GM12891 (cell line): ENCODE measurements around the gene FUT2.

ENCODE experiments used
- DNase-seq: peaks from one replicate; pipeline ENCODE4 v3.0.0; 2011; ENCODE audit warnings: low spot score; ENCODE audit not compliant: insufficient read length
- FAIRE-seq: peaks from 2 replicates; lab custom pipeline; 2011; peaks lifted over from hg19 to GRCh38; lab: Jason Lieb, UNC
- PAX5 ChIP-seq: IDR thresholded peaks from 2 replicates; pipeline ENCODE4 v1.6.1; 2011; ENCODE audit warnings: low read length, moderate library complexity, mild to moderate bottlenecking; ENCODE audit not compliant: insufficient read depth, severe bottlenecking
- POLR2A ChIP-seq: IDR thresholded peaks from 2 replicates; pipeline ENCODE4 v1.6.1; 2011; ENCODE audit warnings: low read depth, low read length, control low read depth
- POLR2AphosphoS5 ChIP-seq: IDR thresholded peaks from 2 replicates; pipeline ENCODE4 v1.6.1; 2011; ENCODE audit warnings: low read depth, low read length, control low read depth
- POU2F2 ChIP-seq: IDR thresholded peaks from 2 replicates; pipeline ENCODE4 v1.6.1; 2011; ENCODE audit warnings: low read depth, mild to moderate bottlenecking, control low read depth, low read length, moderate library complexity
- SPI1 ChIP-seq: IDR thresholded peaks from 2 replicates; pipeline ENCODE4 v1.6.1; 2011; ENCODE audit warnings: low read depth, low read length, control low read depth
- TAF1 ChIP-seq: IDR thresholded peaks from 2 replicates; pipeline ENCODE4 v1.6.1; 2011; ENCODE audit warnings: low read depth, low read length, control low read depth

The FUT2 gene

DNA sequence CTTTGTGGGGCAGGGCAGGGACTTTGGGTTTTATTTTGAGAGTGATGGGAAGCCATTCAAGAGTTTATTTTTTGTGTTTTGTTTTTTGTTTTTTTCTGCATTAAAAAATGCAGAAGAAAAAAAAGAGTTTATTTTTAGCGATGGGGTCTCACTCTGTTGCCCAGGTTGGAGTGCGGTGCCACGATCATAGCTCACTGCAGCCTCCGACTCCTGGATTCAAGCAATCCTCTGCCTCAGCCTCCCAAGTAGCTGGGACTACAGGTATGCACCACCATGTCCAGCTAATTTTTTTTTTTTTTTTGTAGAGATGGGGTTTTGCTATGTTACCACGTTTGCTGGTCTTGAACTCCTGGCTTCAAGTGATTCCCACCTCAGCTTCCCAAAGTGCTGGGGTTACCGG, 37.3 kb upstream of the FUT2 start:
- TF ChIP-seq POLR2A: no peak
- TF ChIP-seq POLR2AphosphoS5: no peak
- TF ChIP-seq POU2F2: no peak
- no peak for TF ChIP-seq PAX5
- TF ChIP-seq SPI1: no peak
- no peak for DNase-seq
- FAIRE-seq: no peak

DNA sequence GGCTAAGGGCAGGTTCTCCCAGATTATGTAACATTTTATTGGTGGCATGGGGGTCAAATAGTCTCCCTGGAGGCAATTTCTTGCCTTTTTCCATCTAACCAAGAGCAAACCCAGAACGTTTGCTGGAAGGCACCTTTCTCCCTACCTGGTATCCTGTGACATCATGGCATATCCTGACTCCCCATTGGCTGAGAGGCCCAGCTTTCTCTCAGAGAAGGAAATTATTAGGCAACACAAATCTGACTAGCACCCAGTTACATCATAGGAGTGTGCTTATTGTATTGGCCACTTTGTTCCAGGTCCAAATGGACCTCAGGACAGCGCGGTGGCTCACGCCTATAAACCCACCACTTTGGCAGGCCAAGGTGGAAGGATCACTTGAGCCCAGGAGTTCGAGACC, 36.0 kb upstream of the FUT2 start:
- no peak for DNase-seq
- TF ChIP-seq TAF1 (no peak), POLR2AphosphoS5 (no peak), PAX5 (no peak), POU2F2 (no peak)
- peak; percentile 82 for FAIRE-seq

DNA sequence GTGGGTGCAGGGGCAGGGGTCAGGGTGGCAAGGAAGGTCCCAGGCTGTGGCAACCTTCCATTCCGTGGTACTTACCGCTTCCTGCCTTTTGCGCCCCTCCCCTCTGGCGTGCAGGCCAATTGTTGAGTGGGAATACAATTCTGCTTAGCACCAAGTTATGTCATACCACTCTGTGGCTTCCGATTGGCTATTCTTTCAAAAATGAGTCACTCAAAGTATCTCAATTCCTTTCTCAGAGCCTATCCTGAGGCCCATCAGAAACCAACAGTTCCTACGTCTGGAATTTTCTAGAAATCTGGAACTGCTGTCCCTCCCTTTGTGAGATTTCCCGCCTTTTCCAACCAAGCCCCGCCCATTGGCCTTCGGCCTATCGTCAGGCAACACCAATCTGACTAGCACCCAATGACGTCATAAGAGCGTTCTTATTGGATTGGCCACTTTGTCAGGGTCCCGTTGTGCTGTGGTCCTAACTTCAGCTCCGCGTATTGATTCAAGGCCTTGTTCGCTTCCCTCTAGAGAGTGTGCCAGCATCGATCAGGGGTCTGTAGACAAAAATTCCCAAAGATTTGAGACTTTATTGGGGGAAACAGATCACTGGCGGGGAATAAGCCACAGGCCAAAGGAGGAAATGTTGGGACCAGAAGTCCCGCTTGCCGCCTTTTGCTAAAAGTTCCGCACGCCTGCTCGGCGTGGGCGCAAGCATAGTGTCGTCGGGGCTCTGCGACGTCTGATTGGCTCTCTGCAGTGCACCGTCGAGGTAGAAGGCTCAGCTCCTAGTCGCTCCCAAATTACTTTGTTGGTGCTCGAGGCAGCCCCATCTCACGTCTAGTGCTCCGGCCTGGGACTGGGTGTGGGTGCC, 34.7 kb upstream of the FUT2 start:
- peak; percentile 98 for DNase-seq
- FAIRE-seq: peak; percentile 99
- TF ChIP-seq TAF1 (no peak), PAX5 (no peak), SPI1 (no peak), POU2F2 (no peak), POLR2A (no peak), POLR2AphosphoS5 (no peak)

DNA sequence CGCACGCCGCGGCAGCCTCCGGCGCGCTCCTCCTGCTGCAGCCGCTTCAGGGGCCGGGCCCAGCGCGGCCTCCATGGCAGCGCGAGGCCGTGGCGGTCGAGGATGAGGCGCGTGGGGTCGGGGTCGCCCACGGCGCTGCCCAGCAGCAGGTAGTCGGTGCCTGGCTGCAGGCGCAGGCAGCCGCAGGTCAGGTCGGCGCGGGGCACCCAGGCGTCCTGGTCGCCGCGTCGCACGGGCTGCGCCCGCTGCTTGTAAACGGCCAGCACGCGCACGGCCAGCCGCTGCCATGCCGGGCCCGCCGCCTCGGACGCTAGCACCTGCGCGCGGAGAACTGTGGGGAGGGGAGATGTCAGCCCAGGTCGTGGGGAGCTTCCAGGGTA, 34.1 kb upstream of the FUT2 start:
- no peak for DNase-seq
- no peak for TF ChIP-seq TAF1
- no peak for TF ChIP-seq POLR2A
- no peak for TF ChIP-seq PAX5
- TF ChIP-seq POU2F2: no peak
- TF ChIP-seq POLR2AphosphoS5: no peak
- no peak for TF ChIP-seq SPI1
- no peak for FAIRE-seq

DNA sequence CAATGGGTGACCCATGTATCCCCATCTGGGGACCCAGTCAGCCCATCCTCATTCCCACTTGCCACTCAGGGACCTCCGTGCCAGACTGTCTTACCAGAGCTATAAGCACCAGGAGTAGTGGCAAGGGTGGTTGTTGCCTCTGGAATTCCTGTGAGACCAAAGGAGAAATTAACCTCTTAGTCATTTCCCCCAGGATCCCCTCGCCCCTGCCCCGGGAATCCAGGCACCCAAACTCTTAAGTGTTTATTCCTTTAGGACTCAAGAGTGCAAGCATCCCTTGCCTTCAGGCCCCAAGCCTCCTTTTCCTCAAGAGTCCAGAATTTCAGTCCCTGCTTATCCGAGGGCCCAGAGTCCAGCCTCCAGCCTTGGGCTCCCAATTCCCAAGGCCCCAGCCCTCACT, 32.1 kb upstream of the FUT2 start:
- DNase-seq (no peak), FAIRE-seq (no peak)
- TF ChIP-seq PAX5 (no peak), SPI1 (no peak), POLR2A (no peak), TAF1 (no peak), POLR2AphosphoS5 (no peak), POU2F2 (no peak)

DNA sequence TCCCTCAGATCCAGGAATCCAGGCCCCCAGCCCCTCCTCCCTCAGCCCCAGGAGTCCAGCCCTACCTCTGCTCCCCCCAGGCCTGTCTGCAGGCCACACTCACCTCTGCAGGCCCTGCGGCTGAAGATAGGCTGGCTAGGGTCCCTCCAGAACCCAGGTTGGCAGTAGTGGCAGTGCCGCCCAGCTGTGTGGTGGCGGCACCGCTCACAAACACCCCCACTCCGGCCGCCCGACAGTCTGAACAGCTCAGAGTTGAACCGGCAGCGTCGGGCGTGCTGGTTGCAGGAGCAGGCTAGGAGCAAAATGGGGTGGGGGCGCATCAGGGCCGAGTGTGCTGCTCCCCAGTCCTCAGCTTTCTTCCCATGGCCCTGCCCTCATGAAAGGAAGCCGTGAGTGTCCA, 31.3 kb upstream of the FUT2 start:
- FAIRE-seq (no peak), DNase-seq (no peak)
- TF ChIP-seq PAX5: no peak
- no peak for TF ChIP-seq POLR2A
- no peak for TF ChIP-seq POLR2AphosphoS5
- no peak for TF ChIP-seq SPI1
- no peak for TF ChIP-seq POU2F2
- no peak for TF ChIP-seq TAF1

DNA sequence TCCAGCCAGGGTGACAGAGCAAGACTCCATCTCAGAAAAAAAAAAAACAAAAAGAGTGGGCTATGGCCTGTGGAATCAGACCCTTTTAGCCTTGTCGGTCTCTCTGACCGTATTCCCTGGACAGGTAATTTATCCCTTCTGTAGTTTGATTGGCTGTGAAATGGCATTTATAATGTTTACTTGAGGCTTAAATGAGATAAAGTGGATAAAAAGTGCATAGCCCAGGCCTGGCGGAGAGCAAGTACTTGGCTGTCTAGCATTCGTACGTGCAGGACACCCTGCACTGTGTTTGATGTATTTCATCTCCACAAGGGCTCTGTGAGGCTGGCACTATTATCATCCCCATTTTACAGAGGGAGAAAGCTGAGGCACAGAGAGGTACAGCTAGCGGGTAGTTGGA, 30.0 kb upstream of the FUT2 start:
- no peak for TF ChIP-seq PAX5
- no peak for TF ChIP-seq TAF1
- TF ChIP-seq SPI1: no peak
- TF ChIP-seq POLR2AphosphoS5: no peak
- no peak for TF ChIP-seq POLR2A
- TF ChIP-seq POU2F2: no peak
- no peak for FAIRE-seq
- no peak for DNase-seq

DNA sequence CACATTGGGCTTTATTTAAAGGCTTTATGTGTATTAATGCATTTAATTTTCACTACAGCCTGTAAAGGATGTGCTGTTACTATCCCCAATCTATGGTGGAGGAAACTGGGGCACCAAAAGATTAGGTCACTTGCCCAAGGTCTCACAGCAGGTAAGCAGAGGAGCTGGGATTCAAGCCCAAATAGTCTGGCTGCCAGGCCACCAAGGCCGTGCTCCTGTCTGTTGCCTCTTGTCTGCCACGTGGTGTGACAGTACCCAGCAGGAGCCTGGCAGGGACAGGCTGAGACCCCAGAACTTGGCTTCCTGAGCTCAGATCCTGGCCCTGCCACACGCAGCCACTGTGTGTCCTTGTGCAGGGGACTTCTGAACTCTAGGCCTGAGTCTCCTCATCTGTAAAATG, 27.4 kb upstream of the FUT2 start:
- FAIRE-seq: no peak
- TF ChIP-seq POLR2AphosphoS5: no peak
- TF ChIP-seq TAF1: no peak
- TF ChIP-seq PAX5: no peak
- no peak for TF ChIP-seq POU2F2
- TF ChIP-seq POLR2A: no peak
- no peak for TF ChIP-seq SPI1
- no peak for DNase-seq

DNA sequence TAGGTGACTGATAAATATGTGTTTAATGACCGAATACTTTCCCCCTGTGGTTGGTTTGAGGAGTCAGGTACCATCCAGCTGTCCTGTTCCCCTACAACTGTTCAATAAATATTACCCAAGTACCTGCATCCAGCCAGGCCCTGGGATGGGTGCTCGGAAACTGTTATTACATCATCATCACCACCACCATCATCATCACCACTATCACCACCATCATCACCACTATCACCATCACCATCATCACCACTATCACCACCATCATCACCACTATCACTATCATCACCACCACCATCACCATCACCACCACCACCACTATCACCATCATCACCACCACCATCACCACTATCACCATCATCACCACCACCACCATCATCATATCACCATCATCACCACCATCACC, 27.0 kb upstream of the FUT2 start:
- FAIRE-seq (peak; percentile 74), DNase-seq (no peak)
- TF ChIP-seq PAX5 (no peak), POLR2AphosphoS5 (no peak), SPI1 (no peak), POU2F2 (no peak), POLR2A (no peak), TAF1 (no peak)

DNA sequence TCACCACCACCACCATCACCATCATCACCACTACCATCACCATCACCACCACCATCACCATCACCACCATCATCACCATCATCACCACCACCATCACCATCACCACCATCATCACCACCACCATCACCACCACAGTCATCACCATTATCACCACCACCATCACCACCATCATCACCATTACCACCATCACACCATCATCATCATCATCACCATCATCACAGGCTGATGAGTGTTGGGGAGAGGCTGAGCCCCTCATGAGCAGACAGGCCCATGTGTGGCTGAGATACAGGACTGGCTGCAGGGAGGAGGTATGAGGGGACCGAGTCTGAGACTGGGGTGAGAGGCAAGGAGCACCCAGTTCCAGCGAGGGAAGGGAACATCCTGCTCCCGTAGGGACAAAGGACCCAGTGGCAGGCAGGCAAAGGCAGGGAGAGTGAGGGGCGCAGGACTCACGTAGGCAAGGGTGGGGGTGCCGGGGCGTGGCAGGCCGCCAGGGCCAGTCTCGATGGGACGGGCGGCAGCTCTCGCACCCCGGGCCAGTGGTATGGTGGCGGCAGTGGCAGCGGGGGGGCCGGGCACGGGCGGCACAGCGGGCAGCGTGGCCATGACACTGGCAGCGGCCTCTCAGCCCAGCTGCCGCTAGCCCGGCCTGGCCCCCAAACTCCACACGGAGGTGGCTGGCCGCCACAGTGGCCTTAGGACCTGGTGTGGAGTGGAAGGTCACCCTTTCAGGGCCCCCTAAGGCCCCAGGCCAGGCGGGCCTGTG, 25.7 kb upstream of the FUT2 start:
- TF ChIP-seq POU2F2 (no peak), TAF1 (no peak), PAX5 (no peak), POLR2A (no peak), POLR2AphosphoS5 (no peak), SPI1 (no peak)
- DNase-seq (no peak), FAIRE-seq (no peak)
